RWPE2 (cell line): Measurements from ENCODE around the gene LPAR1.

ENCODE experiments used
- ATAC-seq: fragments of 200-7000 bp; cut with Tn5 transposase; 3 replicates; pipeline ENCODE4 v1.9.1; 2021; ENCODE audit warnings: low read depth
- DNase-seq: peaks from one replicate; pipeline ENCODE4 v3.0.0-alpha.2; 2020; ENCODE audit warnings: low spot score
- H3K27ac ChIP-seq: fragments of 450-650 bp; 2 replicates; pipeline ENCODE4 v1.5.1; 2017; ENCODE audit warnings: mild to moderate bottlenecking; ENCODE audit not compliant: poor library complexity, severe bottlenecking
- H3K27me3 ChIP-seq: fragments of 250-450 bp; sonication (Bioruptor Pico); 2 replicates; pipeline ENCODE4 v1.5.1; 2021; ENCODE audit warnings: mild to moderate bottlenecking, moderate library complexity; ENCODE audit not compliant: insufficient read depth, poor library complexity, severe bottlenecking
- H3K36me3 ChIP-seq: fragments of 250-450 bp; sonication (Bioruptor Pico); 2 replicates; pipeline ENCODE4 v1.5.1; 2020; ENCODE audit warnings: low read depth, mild to moderate bottlenecking, moderate library complexity
- H3K4me1 ChIP-seq: fragments of 250-450 bp; sonication (Bioruptor Pico); 2 replicates; pipeline ENCODE4 v1.5.1; 2021; ENCODE audit warnings: mild to moderate bottlenecking, moderate library complexity; ENCODE audit not compliant: insufficient read depth, poor library complexity, severe bottlenecking
- H3K4me3 ChIP-seq: fragments of 250-450 bp; sonication (Bioruptor Pico); 2 replicates; pipeline ENCODE4 v1.5.1; 2021; ENCODE audit warnings: mild to moderate bottlenecking, moderate library complexity; ENCODE audit not compliant: severe bottlenecking
- H3K9me3 ChIP-seq: fragments of 250-450 bp; sonication (Bioruptor Pico); 2 replicates; pipeline ENCODE4 v1.5.1; 2021; ENCODE audit warnings: mild to moderate bottlenecking, moderate library complexity; ENCODE audit not compliant: severe bottlenecking
- TF ChIP-seq, protein P1 (sequence below): fragments of 450-650 bp; IDR thresholded peaks from one replicate; pipeline ENCODE4 v1.5.1; 2017; ENCODE audit warnings: mild to moderate bottlenecking, moderate library complexity; ENCODE audit not compliant: poor library complexity, severe bottlenecking

LPAR1 gene

DNA sequence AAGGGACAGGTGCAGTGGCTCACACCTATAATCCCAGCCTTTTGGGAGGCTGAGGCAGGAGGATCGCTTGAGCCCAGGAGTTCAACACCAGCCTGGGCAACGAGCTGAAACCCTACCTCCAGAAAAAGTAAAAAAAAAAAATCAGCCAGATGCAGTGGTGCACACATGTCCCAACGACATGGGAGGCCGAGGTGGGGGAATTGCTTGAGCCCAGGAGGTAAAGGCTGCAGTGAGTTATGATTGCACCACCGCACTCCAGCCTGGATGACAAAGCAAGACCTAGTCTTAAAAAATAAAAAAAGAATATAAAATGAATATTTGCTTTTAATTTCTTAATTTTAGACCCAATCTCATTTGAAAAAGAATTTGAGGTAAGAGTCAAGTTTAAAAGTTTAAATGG is 143.5 kb downstream of the LPAR1 start:
- TF ChIP-seq, protein P1, sequence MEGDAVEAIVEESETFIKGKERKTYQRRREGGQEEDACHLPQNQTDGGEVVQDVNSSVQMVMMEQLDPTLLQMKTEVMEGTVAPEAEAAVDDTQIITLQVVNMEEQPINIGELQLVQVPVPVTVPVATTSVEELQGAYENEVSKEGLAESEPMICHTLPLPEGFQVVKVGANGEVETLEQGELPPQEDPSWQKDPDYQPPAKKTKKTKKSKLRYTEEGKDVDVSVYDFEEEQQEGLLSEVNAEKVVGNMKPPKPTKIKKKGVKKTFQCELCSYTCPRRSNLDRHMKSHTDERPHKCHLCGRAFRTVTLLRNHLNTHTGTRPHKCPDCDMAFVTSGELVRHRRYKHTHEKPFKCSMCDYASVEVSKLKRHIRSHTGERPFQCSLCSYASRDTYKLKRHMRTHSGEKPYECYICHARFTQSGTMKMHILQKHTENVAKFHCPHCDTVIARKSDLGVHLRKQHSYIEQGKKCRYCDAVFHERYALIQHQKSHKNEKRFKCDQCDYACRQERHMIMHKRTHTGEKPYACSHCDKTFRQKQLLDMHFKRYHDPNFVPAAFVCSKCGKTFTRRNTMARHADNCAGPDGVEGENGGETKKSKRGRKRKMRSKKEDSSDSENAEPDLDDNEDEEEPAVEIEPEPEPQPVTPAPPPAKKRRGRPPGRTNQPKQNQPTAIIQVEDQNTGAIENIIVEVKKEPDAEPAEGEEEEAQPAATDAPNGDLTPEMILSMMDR, result no peak
- H3K36me3 ChIP-seq, result peaks cover 6% of the 10 kb centered on the region
- H3K4me3 ChIP-seq, result no peak overlapping the region
- H3K9me3 ChIP-seq, result no peaks in the 10 kb centered on the region
- peaks cover 6% of the 10 kb centered on the region for H3K4me1 ChIP-seq
- ATAC-seq (no peak), DNase-seq (no peak)
- no peaks in the 10 kb centered on the region for H3K27me3 ChIP-seq
- no peak overlapping the region for H3K27ac ChIP-seq

GRCh38 chr9:110892689-110893088 is 145.6 kb downstream of the LPAR1 start:
- Histone ChIP-seq H3K4me1 (peaks cover 8% of the 10 kb centered on the region), H3K4me3 (no peak overlapping the region), H3K36me3 (peaks cover 6% of the 10 kb centered on the region), H3K27ac (no peak overlapping the region), H3K27me3 (no peaks in the 10 kb centered on the region), H3K9me3 (no peaks in the 10 kb centered on the region)
- ATAC-seq (no peak), DNase-seq (no peak)
- TF ChIP-seq, protein P1, result no peak

DNA sequence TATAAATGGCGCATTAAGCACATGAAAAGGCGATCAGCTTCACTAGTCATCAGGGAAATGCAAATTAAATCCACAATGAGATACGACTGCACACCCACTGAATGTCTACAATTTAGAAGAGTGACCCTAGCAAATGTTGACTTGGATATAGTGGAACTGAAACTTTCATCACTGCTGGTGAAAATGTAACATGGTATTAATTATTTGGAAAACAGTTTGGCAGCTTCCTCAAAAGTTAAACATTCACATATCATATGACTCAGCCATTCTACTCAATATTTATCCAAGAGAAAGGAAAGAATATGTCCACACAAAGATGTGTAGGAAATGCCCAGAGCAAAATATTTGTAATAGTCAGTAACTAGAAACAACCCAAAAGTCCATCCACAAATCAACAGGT is 146.5 kb downstream of the LPAR1 start:
- TF ChIP-seq, protein P1, result no peak
- H3K27ac ChIP-seq, result no peak overlapping the region

DNA sequence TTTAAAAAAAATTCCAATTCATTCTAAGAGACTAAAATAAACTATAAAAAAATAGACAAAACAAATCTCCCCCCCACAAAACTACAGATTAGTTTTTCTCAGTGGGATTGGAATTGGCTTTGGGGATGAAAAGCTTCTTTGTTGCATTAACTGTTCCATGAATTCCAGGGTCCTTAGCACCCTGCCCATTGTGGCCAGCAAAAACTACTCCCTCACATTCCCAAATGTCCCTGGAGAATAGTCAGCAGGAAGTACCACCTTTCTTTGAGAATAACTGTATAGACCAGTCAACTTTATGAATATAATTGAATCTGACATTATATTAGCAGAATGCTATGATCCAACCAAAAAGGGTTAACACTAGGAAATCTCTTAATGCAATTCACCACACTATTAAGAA is 147.9 kb downstream of the LPAR1 start:
- Histone ChIP-seq H3K27ac (no peak overlapping the region), H3K27me3 (no peaks in the 10 kb centered on the region), H3K4me1 (peaks cover 17% of the 10 kb centered on the region), H3K9me3 (no peaks in the 10 kb centered on the region), H3K36me3 (no peaks in the 10 kb centered on the region), H3K4me3 (no peak overlapping the region)
- no peak for ATAC-seq
- TF ChIP-seq, protein P1, result no peak
- DNase-seq, result no peak

More for the DNA sequence above, 146.5 kb downstream of the LPAR1 start:
- Histone ChIP-seq H3K9me3 (no peaks in the 10 kb centered on the region), H3K4me1 (peaks cover 16% of the 10 kb centered on the region), H3K36me3 (no peaks in the 10 kb centered on the region), H3K4me3 (no peak overlapping the region), H3K27me3 (no peaks in the 10 kb centered on the region)
- ATAC-seq (no peak), DNase-seq (no peak)

GRCh38 chr9:110887276-110887675 is 151.0 kb downstream of the LPAR1 start:
- no peak for ATAC-seq

More at GRCh38 chr9:110887276-110887675, 151.0 kb downstream of the LPAR1 start:
- DNase-seq, result no peak
- Histone ChIP-seq H3K4me3 (no peak overlapping the region), H3K36me3 (no peaks in the 10 kb centered on the region), H3K27ac (no peak overlapping the region), H3K4me1 (peaks cover 17% of the 10 kb centered on the region), H3K27me3 (no peaks in the 10 kb centered on the region), H3K9me3 (no peaks in the 10 kb centered on the region)
- TF ChIP-seq, protein P1, result no peak
